ENCODE data around the gene DCTD. TPM values are rescaled to one million over a fixed set of nuclear protein-coding genes. Genes with fewer than 3 reads are reported as not detected.
A peak's percentile ranks its signal among the peaks of the same experiment; 100 is the strongest.

Gene DCTD
- total and polyA plus RNA-seq, 2 of the 13 experiments (the other 11 are each of a cell fraction or from before 2014, with no cell fraction given), result 85.1 to 95.3 TPM

GRCh38 chr4:182917182-182918043, at the start of gene DCTD (continued):
- peak; percentile 83; the same call in 1 of the 2 replicates for TF ChIP-seq ZFAT (CRISPR knock-in tag; conservative IDR thresholded peaks at IDR 0.05)
- peak; percentile 34 for TF ChIP-seq RARA (CRISPR knock-in tag; IDR thresholded peaks at IDR 0.05)
- TF ChIP-seq SOX13 (IDR thresholded peaks at IDR 0.05), result no peak
- peak in 1 of 2 experiments; percentile 35; a peak in 1 of 4 replicates for TF ChIP-seq SOX13 (CRISPR knock-in tag; conservative IDR thresholded peaks at IDR 0.05 in 1 of 2, IDR thresholded peaks at IDR 0.05 in 1 of 2)
- TF ChIP-seq ZNF501 (CRISPR knock-in tag; IDR thresholded peaks at IDR 0.05), result peak; percentile 77
- no peak for TF ChIP-seq NCOR1 (IDR thresholded peaks at IDR 0.05; ENCODE audit: borderline replicate concordance, low read length)
- TF ChIP-seq KMT2B (CRISPR knock-in tag; IDR thresholded peaks at IDR 0.05), result no peak
- 0 out of 2 replicates have a peak, but pooled peaks have one; percentile 15 for TF ChIP-seq SIN3A (IDR thresholded peaks at IDR 0.05; ENCODE audit: borderline replicate concordance, low read depth, low read length)
- no peak; the same call in 1 of the 2 replicates for TF ChIP-seq ZNF740 (CRISPR knock-in tag; IDR thresholded peaks at IDR 0.05)
- TF ChIP-seq ZXDC (CRISPR knock-in tag; IDR thresholded peaks at IDR 0.05), result 0 out of 2 replicates have a peak, but pooled peaks have one; percentile 58
- peak; percentile 94 for TF ChIP-seq ZNF746 (CRISPR knock-in tag; IDR thresholded peaks at IDR 0.05)
- 0 out of 2 replicates have a peak, but pooled peaks have one; percentile 42 for TF ChIP-seq ZNF512B (CRISPR knock-in tag; IDR thresholded peaks at IDR 0.05; ENCODE audit: borderline replicate concordance)
- TF ChIP-seq ZNF703 (CRISPR knock-in tag; IDR thresholded peaks at IDR 0.05; ENCODE audit: borderline replicate concordance), result 0 out of 2 replicates have a peak, but pooled peaks have one; percentile 15
- TF ChIP-seq XBP1 (CRISPR knock-in tag; IDR thresholded peaks at IDR 0.05), result no peak
- 0 out of 2 replicates have a peak, but pooled peaks have one; percentile 41 for TF ChIP-seq PCBP1 (IDR thresholded peaks at IDR 0.05; ENCODE audit: borderline replicate concordance, low read depth, low read length)
- TF ChIP-seq MYC (CRISPR knock-in tag; IDR thresholded peaks at IDR 0.05; ENCODE audit: borderline replicate concordance), result peak; percentile 68
- no peak for TF ChIP-seq PLSCR1 (CRISPR knock-in tag; IDR thresholded peaks at IDR 0.05; ENCODE audit: borderline replicate concordance)
- peak; percentile 80; the same call in 1 of the 2 replicates for TF ChIP-seq ZNF543 (CRISPR knock-in tag; IDR thresholded peaks at IDR 0.05)
- no peak for TF ChIP-seq NAIF1 (CRISPR knock-in tag; IDR thresholded peaks at IDR 0.05; ENCODE audit: borderline replicate concordance)

Data from HepG2 (cell line).